Psoas muscle (tissue), 8 donors: ENCODE data around the gene DHRS7B. TPM values are rescaled to one million over a fixed set of nuclear protein-coding genes. Genes with fewer than 3 reads are reported as not detected.

Source experiments
- ATAC-seq, 4 donors: fragments of 200-7000 bp; cut with Tn5 transposase; one replicate each; pipeline ENCODE4 v1.9.1; 2020; ENCODE audit warnings: moderate library complexity in 3 of 4, mild to moderate bottlenecking in 2 of 4
- DNase-seq, 2 donors: peaks; one replicate each; pipeline ENCODE4 v3.0.0-alpha.2; 2020
- H3K27ac ChIP-seq: fragments of 200-600 bp; one replicate; pipeline ENCODE4 v1.8.0; 2022
- H3K27me3 ChIP-seq, 3 donors: fragments of 200-600 bp in 1 of 3; one replicate each; pipeline versions ENCODE4 v1.6.1 to v1.8.0; 2013 to 2022; ENCODE audit warnings: low read length in 2 of 3, mild to moderate bottlenecking in 2 of 3, moderate library complexity in 1 of 3; ENCODE audit not compliant: insufficient read depth in 3 of 3
- H3K36me3 ChIP-seq, 2 donors: fragments of 200-600 bp in 1 of 2; one replicate each; pipeline versions ENCODE4 v1.6.1 to v1.8.0; 2013 to 2022; ENCODE audit warnings: low read depth in 1 of 2, mild to moderate bottlenecking in 1 of 2, moderate library complexity in 1 of 2; ENCODE audit not compliant: insufficient read depth in 1 of 2
- H3K4me1 ChIP-seq: fragments of 200-600 bp; one replicate; pipeline ENCODE4 v1.8.0; 2022
- H3K4me3 ChIP-seq: fragments of 200-600 bp; one replicate; pipeline ENCODE4 v1.8.0; 2022; ENCODE audit warnings: mild to moderate bottlenecking
- H3K9me3 ChIP-seq: fragments of 200-600 bp; one replicate; pipeline ENCODE4 v1.8.0; 2022
- CTCF ChIP-seq: fragments of 200-600 bp; IDR thresholded peaks from one replicate; pipeline ENCODE4 v1.8.0; 2022; ENCODE audit warnings: antibody characterized with exemption
- WGBS, 3 donors: extraction: QIAGEN DNeasy Blood & Tissue Kit; methylation state at CpG; one replicate each; pipeline versions ENCODE4 v1.1.6 to v1.1.7; 2013; 5-methylcytosine and 5-hydroxymethylcytosine counted together
- intact Hi-C, 2 donors: fragments of 100-400 bp; cut with DNase I; formaldehyde crosslinking; loops; one replicate each; pipeline versions ENCODE4 v1.11.0 to v1.14.2; 2022
- long read RNA-seq, 2 donors: library from polyadenylated mRNA; unstranded; transcript quantifications; one replicate each; pipeline ENCODE4 v2.0.0, GENCODE V29; 2021
- polyA plus RNA-seq, 3 donors: library from polyadenylated mRNA; stranded (reverse); fragments of 200-250 nt; gene quantifications; one replicate each; pipeline ENCODE4 v1.2.3, GENCODE V29; 2013
- total RNA-seq, 4 donors: library from RNA; stranded (reverse); fragmentation: NEBNext Ultra II Directional in 2 of 4; extraction: Animal tissue kit (Norgen Biotek cat#: 25700) in 2 of 4; gene quantifications; one replicate each; pipeline versions ENCODE4 v1.2.1 to v1.2.4, GENCODE V29; 2021 to 2023
- donor health status: healthy with polysubstance abuse.
- donor health status: DM: no; HTN: no; CAD: no; lungs with moderate emphysema.
- donor health status: Bipolar disorder and iron deficiency.
- donor health status: healthy.
- donor health status: DM: yes; HTN: yes; CAD: no.
- donor health status: DM: no; HTN: no; CAD: no.
- donor health status: DM: no; HTN: no; CAD: no.
- donor health status: DM: yes; HTN: yes; CAD: no.

Gene DHRS7B, protein sequence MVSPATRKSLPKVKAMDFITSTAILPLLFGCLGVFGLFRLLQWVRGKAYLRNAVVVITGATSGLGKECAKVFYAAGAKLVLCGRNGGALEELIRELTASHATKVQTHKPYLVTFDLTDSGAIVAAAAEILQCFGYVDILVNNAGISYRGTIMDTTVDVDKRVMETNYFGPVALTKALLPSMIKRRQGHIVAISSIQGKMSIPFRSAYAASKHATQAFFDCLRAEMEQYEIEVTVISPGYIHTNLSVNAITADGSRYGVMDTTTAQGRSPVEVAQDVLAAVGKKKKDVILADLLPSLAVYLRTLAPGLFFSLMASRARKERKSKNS
- total RNA-seq = 10 to 100 TPM; 15.7 to 50.1 (median 37.7) TPM
- polyA plus RNA-seq = 10 to 100 TPM; 23.6 to 31.9 (median 26.7) TPM
- long read RNA-seq, donor 1, transcript DHRS7B-202 (7 exons, 2,175 nt) = major isoform, 6 of 12 reads
- long read RNA-seq, donor 1, partial matches to known transcripts = 0 of 12 reads
- long read RNA-seq, donor 1, other reads (novel, unspliced or antisense) = 6 of 12 reads
- long read RNA-seq, donor 2, transcript DHRS7B-202 (7 exons, 2,175 nt) = major isoform, 20 of 55 reads
- long read RNA-seq, donor 2, partial matches to known transcripts = 1 of 55 reads
- long read RNA-seq, donor 2, other reads (novel, unspliced or antisense) = 29 of 55 reads

DNA sequence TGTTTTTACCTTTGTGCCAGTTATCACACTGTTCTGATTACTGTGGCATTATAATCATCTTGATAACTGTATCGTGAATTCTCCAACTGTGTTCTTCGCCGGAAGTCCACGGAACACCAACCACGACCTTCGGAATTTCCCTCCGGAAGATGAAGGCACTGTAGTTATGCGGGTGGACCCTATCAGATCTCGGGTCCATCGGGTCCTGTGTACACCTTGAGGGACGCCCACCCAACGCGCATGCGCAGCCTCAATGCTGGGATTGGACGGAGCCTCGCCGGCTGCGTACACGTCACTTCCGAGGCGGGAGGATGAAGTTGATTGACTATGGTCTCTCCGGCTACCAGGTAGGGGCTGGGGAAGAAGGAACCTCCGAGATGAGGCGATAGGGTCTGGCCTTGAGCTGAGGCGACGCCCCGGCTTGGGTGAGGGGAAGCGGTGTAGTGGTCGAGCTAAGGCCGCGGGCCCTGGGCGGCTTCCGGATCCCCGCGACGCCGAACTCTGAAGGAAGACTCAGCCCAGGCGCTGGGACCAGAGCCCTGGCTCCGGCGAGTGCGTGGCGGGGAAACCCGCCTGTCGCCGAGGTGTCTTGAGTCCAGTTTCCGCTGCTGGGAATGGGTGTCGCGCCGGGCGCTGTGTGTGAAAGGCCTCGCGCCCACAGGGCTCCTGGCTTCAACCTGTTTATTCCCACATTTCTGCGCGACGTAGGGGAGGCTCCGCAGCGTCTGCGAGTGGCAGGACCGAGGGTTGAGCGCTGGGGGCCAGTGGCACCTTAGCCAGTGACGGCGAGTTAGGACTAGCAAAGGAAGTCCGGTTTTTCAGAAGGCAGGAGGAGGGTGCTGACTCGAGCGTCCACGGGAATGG lies at the start of gene DHRS7B:
TSS of gene DHRS7B (plus strand) at position 320 of the 864 bp plus-strand sequence. CDS start at position 328, 8 bp downstream.
- DNase-seq = peak; percentile 95 to 98
- Histone ChIP-seq H3K36me3 (no peaks in the 10 kb centered on the region), H3K27ac (peak within 1 kb of the TSS; percentile 98), H3K4me1 (peaks cover 37% of the 10 kb centered on the region), H3K9me3 (no peaks in the 10 kb centered on the region), H3K27me3 (no peaks in the 10 kb centered on the region), H3K4me3 (peak within 1 kb of the TSS; percentile 93)
- no peak for TF ChIP-seq CTCF
- peak; percentile 93 to 96 (median 95) for ATAC-seq
- 0% methylated on average over 63 to 66 of the region's 66 CpGs for WGBS, 3 donors
- intact Hi-C loops = loop anchor here (5.0 to 10.0 kb wide), 4 partner anchors 35 to 328 kb away; partner anchors contain the start of gene TMEM11 (in 2 of the 2)

DNA sequence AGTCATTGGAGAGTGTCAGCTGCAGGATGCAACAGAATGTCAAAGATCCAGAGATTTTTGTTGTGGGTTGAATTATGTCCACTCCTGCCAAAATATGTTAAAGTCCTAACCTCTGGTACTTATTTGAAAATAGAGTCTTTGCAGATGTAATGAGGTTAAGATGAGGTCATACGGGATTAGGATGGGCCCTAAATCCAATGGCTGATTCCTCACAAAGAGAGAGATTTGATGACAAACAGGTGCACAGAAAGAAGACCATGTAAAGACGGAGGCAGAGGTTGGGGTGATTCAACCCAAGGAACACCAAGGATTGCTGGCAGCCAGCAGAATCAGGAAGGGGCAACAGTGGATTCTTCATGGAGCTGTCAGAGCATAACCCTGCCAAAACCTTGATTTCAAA lies 49.5 kb upstream of the DHRS7B start:
- intact Hi-C loops = loop anchor here in 1 of 2 donors (5.0 kb wide), 1 partner anchor 35 kb away; the partner anchor contains the start of gene USP22
- no peaks in the 10 kb centered on the region for H3K36me3 ChIP-seq
- no peak overlapping the region for H3K4me3 ChIP-seq
- WGBS, 3 donors = 55 to 69% (median 68%) methylated on average over 2 of the region's 2 CpGs
- DNase-seq (no peak), ATAC-seq (no peak)
- no peak for TF ChIP-seq CTCF
- H3K4me1 ChIP-seq = no peaks in the 10 kb centered on the region
- H3K9me3 ChIP-seq = no peaks in the 10 kb centered on the region
- H3K27me3 ChIP-seq = no peaks in the 10 kb centered on the region
- no peak overlapping the region for H3K27ac ChIP-seq

DNA sequence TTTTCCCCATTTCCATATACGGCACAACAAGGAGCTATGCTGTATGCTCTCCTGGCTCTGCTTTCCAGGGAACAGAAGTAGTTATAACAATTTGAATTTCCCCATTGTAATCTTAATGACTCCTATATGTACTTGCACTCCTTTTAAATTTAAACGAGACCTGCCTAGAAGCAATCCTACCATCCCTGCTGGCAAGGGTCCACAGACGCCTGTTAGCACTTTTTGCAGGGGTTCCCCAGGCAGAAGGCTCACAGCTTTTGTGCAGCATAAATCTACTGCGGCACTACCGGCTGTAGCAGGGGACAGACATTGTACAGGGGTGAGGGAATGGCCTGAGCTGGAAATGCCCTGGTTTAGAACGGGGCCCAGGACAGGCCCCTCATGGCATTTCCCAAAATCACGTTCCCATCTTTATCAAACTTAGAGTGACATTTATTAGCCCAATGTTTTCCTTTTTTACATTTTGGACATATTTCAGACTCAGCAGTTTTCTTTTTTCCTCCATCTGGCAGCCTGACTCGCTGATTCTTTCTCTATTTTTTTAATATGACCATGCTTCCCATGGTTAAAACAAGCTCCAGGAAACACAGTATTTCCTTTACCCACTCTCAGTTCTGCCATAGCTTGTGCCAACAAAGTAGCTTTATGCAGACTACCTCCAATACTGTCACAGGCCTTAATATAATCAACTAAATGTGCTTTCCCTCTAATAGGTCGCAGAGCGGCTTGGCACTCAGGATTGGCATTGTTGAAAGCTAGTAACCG lies 48.6 kb upstream of the DHRS7B start:
- H3K4me1 ChIP-seq = no peaks in the 10 kb centered on the region
- intact Hi-C loops = loop anchor here in 1 of 2 donors (5.0 kb wide), 1 partner anchor 36 kb away; the partner anchor contains the start of gene USP22
- H3K9me3 ChIP-seq = no peaks in the 10 kb centered on the region
- H3K27ac ChIP-seq = no peak overlapping the region
- no peaks in the 10 kb centered on the region for H3K27me3 ChIP-seq
- ATAC-seq (no peak), DNase-seq (no peak)
- no peaks in the 10 kb centered on the region for H3K36me3 ChIP-seq
- 50 to 64% (median 51%) methylated on average over 11 of the region's 11 CpGs for WGBS, 3 donors
- TF ChIP-seq CTCF = no peak
- H3K4me3 ChIP-seq = no peak overlapping the region

GRCh38 chr17:21079196-21079595 lies 47.6 kb upstream of the DHRS7B start:
- Histone ChIP-seq H3K4me1 (no peaks in the 10 kb centered on the region), H3K9me3 (no peaks in the 10 kb centered on the region), H3K4me3 (no peak overlapping the region), H3K36me3 (no peaks in the 10 kb centered on the region), H3K27me3 (no peaks in the 10 kb centered on the region), H3K27ac (no peak overlapping the region)
- WGBS, 3 donors = 68 to 69% (median 69%) methylated on average over 7 of the region's 7 CpGs
- intact Hi-C loops = loop anchor here in 1 of 2 donors (5.0 kb wide), 1 partner anchor 37 kb away; the partner anchor contains the start of gene USP22
- DNase-seq = no peak
- TF ChIP-seq CTCF = no peak
- ATAC-seq = no peak
